Vagina (tissue), 2 donors: ENCODE measurements around the gene KIF19. TPM values are rescaled to one million over a fixed set of nuclear protein-coding genes. Genes with fewer than 3 reads are reported as not detected.

Experiments
- DNase-seq, 2 donors: peaks; one replicate each; pipeline ENCODE4 v3.0.0-alpha.2; 2017; ENCODE audit errors: extremely low spot score in 2 of 2
- H3K27ac ChIP-seq: fragments of 200-600 bp; sonication (generic); one replicate; pipeline ENCODE4 v1.5.1; 2019
- H3K27me3 ChIP-seq: fragments of 200-600 bp; sonication (generic); one replicate; pipeline ENCODE4 v1.5.1; 2019
- H3K36me3 ChIP-seq, 2 donors: fragments of 200-600 bp; sonication (generic); one replicate each; pipeline ENCODE4 v1.5.1; 2017 to 2019
- H3K4me1 ChIP-seq: fragments of 200-600 bp; sonication (generic); one replicate; pipeline ENCODE4 v1.5.1; 2019
- H3K4me3 ChIP-seq, 2 donors: fragments of 200-600 bp; sonication (generic); 1 replicate in 1 of 2; 2 replicates in 1 of 2; pipeline ENCODE4 v1.5.1; 2016 to 2019
- H3K9me3 ChIP-seq: fragments of 200-600 bp; sonication (generic); one replicate; pipeline ENCODE4 v1.5.1; 2019
- CTCF ChIP-seq, 3 experiments: fragments of 450-650 bp in 2 of 3; fragments of 200-600 bp in 1 of 3; sonication (generic) in 1 of 3; IDR thresholded peaks; one replicate each; pipeline ENCODE4 v1.5.1; 2017 to 2019; ENCODE audit warnings: antibody characterized with exemption in 3 of 3, mild to moderate bottlenecking in 2 of 3, moderate library complexity in 2 of 3
- POLR2A ChIP-seq, 2 donors: fragments of 450-650 bp; IDR thresholded peaks; one replicate each; pipeline ENCODE4 v1.6.1; 2017; ENCODE audit warnings: antibody characterized with exemption in 2 of 2, mild to moderate bottlenecking in 2 of 2, moderate library complexity in 2 of 2
- POLR2AphosphoS5 ChIP-seq, 2 donors: sonication (generic); formaldehyde crosslinking; IDR thresholded peaks; one replicate each; pipeline ENCODE4 v1.9.0; 2017; ENCODE audit warnings: antibody characterized with exemption in 2 of 2, mild to moderate bottlenecking in 2 of 2, low read depth in 1 of 2; ENCODE audit not compliant: insufficient read depth in 1 of 2
- intact Hi-C: fragments of 100-400 bp; cut with DNase I; formaldehyde crosslinking; loops from one replicate; pipeline ENCODE4 v1.15.1; 2023
- total RNA-seq: library from RNA; depleted of rRNA; stranded (reverse); fragments of >200 nt; gene quantifications from one replicate; pipeline ENCODE4 v1.2.3, GENCODE V29; 2016

The KIF19 gene
- total RNA-seq, 1 donor from 2014 or later = 5.6 TPM

GRCh38 chr17:74393346-74393942, 67.4 kb downstream of the KIF19 start:
- Histone ChIP-seq H3K9me3 (no peaks in the 10 kb centered on the region), H3K27ac (no peak overlapping the region), H3K27me3 (no peaks in the 10 kb centered on the region), H3K4me3 (no peak overlapping the region), H3K4me1 (no peaks in the 10 kb centered on the region), H3K36me3 (no peaks in the 10 kb centered on the region)
- intact Hi-C loops = no loop called here
- no peak for DNase-seq
- no peak for TF ChIP-seq POLR2AphosphoS5 (IDR thresholded peaks at IDR 0.05; ENCODE audit: insufficient read depth in 1 of 2, low read depth in 1 of 2)
- TF ChIP-seq POLR2A (IDR thresholded peaks at IDR 0.05) = no peak
- TF ChIP-seq CTCF (IDR thresholded peaks at IDR 0.05) = no peak

GRCh38 chr17:74394275-74394950, 68.4 kb downstream of the KIF19 start:
- H3K4me1 ChIP-seq = no peaks in the 10 kb centered on the region
- no peak overlapping the region for H3K27ac ChIP-seq
- H3K4me3 ChIP-seq = no peak overlapping the region
- TF ChIP-seq POLR2AphosphoS5 (IDR thresholded peaks at IDR 0.05; ENCODE audit: insufficient read depth in 1 of 2, low read depth in 1 of 2) (no peak), CTCF (IDR thresholded peaks at IDR 0.05) (no peak), POLR2A (IDR thresholded peaks at IDR 0.05) (no peak)
- H3K36me3 ChIP-seq = no peaks in the 10 kb centered on the region
- H3K9me3 ChIP-seq = no peaks in the 10 kb centered on the region
- no peak for DNase-seq
- no peaks in the 10 kb centered on the region for H3K27me3 ChIP-seq
- intact Hi-C loops = no loop called here

- no peak for DNase-seq
- H3K27me3 ChIP-seq = no peaks in the 10 kb centered on the region
- no peak overlapping the region for H3K4me3 ChIP-seq
- H3K27ac ChIP-seq = no peak overlapping the region
- intact Hi-C loops = no loop called here
- no peaks in the 10 kb centered on the region for H3K4me1 ChIP-seq
- TF ChIP-seq POLR2AphosphoS5 (IDR thresholded peaks at IDR 0.05; ENCODE audit: insufficient read depth in 1 of 2, low read depth in 1 of 2) (no peak), POLR2A (IDR thresholded peaks at IDR 0.05) (no peak), CTCF (IDR thresholded peaks at IDR 0.05) (no peak)
- no peaks in the 10 kb centered on the region for H3K36me3 ChIP-seq
- no peaks in the 10 kb centered on the region for H3K9me3 ChIP-seq
Measured at GRCh38 chr17:74394977-74395376, 69.0 kb downstream of the KIF19 start.

GRCh38 chr17:74396567-74396966, 70.5 kb downstream of the KIF19 start:
- no peaks in the 10 kb centered on the region for H3K4me1 ChIP-seq
- no peaks in the 10 kb centered on the region for H3K27me3 ChIP-seq
- no peaks in the 10 kb centered on the region for H3K36me3 ChIP-seq
- H3K27ac ChIP-seq = no peak overlapping the region
- no peak overlapping the region for H3K4me3 ChIP-seq
- intact Hi-C loops = no loop called here
- H3K9me3 ChIP-seq = no peaks in the 10 kb centered on the region
- TF ChIP-seq POLR2AphosphoS5 (IDR thresholded peaks at IDR 0.05; ENCODE audit: insufficient read depth in 1 of 2, low read depth in 1 of 2) = no peak
- no peak for TF ChIP-seq POLR2A (IDR thresholded peaks at IDR 0.05)
- no peak for DNase-seq

- Histone ChIP-seq H3K9me3 (no peaks in the 10 kb centered on the region), H3K4me3 (no peak overlapping the region), H3K36me3 (no peaks in the 10 kb centered on the region), H3K27me3 (no peaks in the 10 kb centered on the region), H3K4me1 (no peaks in the 10 kb centered on the region), H3K27ac (no peak overlapping the region)
- TF ChIP-seq POLR2AphosphoS5 (IDR thresholded peaks at IDR 0.05; ENCODE audit: insufficient read depth in 1 of 2, low read depth in 1 of 2) (no peak), POLR2A (IDR thresholded peaks at IDR 0.05) (no peak), CTCF (IDR thresholded peaks at IDR 0.05) (no peak)
- DNase-seq = no peak
- intact Hi-C loops = no loop called here
Measured at GRCh38 chr17:74402048-74402447, 76.0 kb downstream of the KIF19 start.
